Fibroblast of mammary gland (primary cell): ENCODE data around the gene SMCHD1.
A peak's percentile ranks its signal among the peaks of the same experiment; 100 is the strongest.

Source experiments
- DNase-seq: peaks from one replicate; pipeline ENCODE4 v3.0.0-alpha.2; 2010; ENCODE audit warnings: low read depth
- H3K4me3 ChIP-seq: 2 replicates; pipeline ENCODE4 v1.5.1; 2011; ENCODE audit warnings: low read depth, mild to moderate bottlenecking, low read length, moderate library complexity; ENCODE audit not compliant: control insufficient read depth
- TF ChIP-seq, protein P1 (sequence below): conservative IDR thresholded peaks from 2 replicates; pipeline ENCODE4 v1.5.1; 2011; ENCODE audit warnings: low read depth, low read length, inconsistent platforms; ENCODE audit not compliant: control insufficient read depth, insufficient read depth

SMCHD1 gene

DNA sequence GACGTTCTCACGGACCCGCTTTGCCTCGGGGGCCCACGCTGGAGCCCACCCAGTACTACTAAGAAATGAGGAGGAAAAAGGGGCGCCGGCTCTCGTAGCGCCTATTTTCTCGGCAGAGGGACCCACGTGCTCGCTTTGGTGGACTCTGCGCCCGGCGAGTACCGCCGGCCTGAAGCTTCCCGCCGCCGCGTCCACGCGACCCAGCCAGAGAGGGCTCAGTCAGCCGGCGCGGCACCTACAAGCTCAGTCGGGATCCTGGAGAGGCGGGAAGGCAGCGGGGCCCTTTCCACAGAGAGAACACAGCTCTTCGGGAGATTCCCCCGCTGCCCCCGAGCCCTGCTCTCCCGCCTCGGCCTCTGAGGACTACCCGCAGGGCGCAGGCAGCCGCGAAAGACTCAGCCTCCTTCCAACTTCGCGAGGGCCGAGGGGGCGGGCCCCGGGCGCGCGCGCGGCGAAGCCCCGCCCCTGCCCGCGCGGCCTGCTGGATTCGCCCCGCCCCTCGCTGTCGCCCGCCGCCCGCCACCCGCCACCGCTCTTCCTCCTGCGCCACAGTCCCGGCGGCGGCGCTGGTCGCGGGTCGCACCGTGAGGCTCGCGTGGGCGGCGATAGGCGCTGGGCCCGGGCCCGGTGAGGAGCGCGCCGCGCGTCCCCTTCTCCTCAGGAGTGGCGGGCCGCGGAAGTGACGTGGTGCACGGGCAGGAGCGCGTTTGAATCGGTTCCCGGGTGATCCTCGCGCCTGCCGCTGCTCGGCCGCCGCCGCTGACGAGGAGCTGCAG is at the start of gene SMCHD1:
Gene SMCHD1 (plus strand): TSS at position 549 of the 776 bp plus-strand sequence. CDS start 350 bp downstream, outside the sequence.
- DNase-seq, result peak; percentile 71
- TF ChIP-seq, protein P1, sequence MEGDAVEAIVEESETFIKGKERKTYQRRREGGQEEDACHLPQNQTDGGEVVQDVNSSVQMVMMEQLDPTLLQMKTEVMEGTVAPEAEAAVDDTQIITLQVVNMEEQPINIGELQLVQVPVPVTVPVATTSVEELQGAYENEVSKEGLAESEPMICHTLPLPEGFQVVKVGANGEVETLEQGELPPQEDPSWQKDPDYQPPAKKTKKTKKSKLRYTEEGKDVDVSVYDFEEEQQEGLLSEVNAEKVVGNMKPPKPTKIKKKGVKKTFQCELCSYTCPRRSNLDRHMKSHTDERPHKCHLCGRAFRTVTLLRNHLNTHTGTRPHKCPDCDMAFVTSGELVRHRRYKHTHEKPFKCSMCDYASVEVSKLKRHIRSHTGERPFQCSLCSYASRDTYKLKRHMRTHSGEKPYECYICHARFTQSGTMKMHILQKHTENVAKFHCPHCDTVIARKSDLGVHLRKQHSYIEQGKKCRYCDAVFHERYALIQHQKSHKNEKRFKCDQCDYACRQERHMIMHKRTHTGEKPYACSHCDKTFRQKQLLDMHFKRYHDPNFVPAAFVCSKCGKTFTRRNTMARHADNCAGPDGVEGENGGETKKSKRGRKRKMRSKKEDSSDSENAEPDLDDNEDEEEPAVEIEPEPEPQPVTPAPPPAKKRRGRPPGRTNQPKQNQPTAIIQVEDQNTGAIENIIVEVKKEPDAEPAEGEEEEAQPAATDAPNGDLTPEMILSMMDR, result no peak
- H3K4me3 ChIP-seq, result peak within 1 kb of the TSS; percentile 84

DNA sequence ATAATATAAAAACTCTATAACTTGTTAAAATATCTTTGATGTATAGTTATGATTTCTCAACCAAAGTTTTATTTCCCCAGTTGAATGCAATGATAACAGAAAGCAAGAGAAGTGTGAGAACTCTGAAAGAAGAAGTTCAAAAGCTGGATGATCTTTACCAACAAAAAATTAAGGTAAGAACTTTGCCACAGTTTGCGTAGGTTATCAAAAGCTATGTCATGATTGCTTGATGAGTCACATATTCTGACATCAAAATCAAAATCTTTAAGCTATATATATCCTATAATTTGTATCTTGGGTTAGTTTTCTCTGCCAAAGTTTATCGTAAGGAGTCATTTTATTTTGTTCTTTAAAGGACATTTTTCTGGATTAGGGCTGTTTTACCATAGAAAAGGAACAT is 49.2 kb upstream of the SMCHD1 start:
- no peak overlapping the region for H3K4me3 ChIP-seq
- no peak for DNase-seq
- TF ChIP-seq, protein P1, result no peak

DNA sequence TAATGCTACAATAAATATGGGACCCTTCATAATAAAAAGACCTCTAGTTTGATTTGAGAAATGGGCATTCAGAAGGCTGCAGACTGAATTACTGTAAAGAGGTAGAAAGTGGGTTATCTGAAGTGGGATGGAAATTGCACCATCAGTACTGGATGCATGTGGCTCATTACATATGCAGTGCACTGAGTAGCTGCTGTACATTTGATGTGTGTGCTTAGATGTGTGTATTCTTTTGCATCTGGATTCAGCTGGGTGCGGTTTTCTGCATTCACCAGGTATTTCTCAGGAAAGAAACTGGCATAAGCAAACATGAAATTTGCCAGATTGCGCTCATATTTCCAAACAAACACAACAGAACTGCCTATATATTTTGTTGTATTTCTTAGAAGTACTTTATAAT is 45.9 kb upstream of the SMCHD1 start:
- no peak for DNase-seq
- TF ChIP-seq, protein P1, result no peak
- no peak overlapping the region for H3K4me3 ChIP-seq

DNA sequence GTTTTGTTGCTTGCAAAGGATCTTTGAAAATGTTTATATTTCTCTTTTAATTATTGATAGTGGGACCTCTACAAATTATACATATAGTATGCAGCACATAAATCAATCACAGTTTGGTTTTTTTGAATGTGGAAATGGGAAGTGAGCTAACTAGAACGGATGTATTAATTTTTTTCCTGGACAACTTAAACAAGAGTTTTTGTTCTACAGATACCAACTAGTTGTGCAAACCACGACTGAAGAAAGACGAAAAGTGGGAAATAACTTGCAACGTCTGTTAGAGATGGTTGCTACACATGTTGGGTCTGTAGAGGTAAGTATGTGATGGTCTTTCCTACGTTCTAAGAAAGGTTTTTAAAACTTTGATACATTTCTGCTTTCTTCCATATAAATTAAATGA is 45.0 kb upstream of the SMCHD1 start:
- TF ChIP-seq, protein P1, result no peak
- DNase-seq, result no peak
- no peak overlapping the region for H3K4me3 ChIP-seq

DNA sequence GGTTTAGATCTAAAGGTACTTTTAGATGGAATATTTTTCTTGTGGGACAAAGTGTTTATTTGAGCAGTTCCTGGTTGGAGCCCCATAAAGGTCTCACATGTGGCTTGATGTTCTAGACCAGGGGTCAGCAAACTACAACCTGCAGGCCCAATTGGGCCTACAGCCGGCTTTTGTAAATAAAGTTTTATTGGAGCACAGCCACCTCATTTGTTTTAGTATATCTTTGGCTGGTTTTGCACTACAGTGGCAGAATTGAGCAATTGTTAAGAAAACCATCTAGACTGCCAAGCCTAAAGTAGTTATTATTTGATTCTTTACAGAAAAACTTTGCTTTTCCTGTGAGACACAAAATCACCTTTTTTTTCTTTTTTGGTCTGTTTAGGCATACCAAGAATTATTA is 42.5 kb upstream of the SMCHD1 start:
- no peak for DNase-seq
- TF ChIP-seq, protein P1, result no peak
- H3K4me3 ChIP-seq, result no peak overlapping the region

DNA sequence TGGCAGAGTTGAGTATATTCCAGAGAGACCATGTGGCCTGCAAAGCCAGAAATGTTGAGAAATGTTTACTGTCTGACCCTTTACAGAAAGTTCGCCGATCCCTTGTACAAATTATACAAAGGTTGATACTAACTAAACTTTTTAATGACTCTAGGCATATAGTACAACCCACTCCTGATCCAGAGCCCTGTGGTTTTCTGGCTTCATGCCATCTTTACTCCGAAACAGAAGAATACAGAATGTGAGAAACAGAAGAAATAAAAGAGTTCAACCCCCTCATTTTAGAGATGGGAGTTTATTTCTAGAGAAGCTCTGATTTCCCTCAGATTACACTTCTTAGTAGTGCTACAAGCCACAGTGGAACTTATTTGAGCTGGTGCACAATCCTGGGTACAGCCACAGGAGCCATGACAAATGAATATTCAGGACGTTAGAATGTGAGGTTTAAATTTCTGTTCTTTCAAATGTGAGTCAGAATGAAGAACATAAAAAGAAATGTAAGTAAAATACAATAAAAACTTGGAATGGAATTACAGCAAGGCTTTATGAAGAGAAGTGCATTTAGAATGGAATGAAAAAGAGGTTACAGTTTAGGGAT is 38.0 kb upstream of the SMCHD1 start:
- TF ChIP-seq, protein P1, result no peak
- no peak for DNase-seq
- H3K4me3 ChIP-seq, result no peak overlapping the region
